HEK293 (cell line): ENCODE measurements around the gene TBL1X.

ENCODE experiments used
- CTCF ChIA-PET: fragments of 350-600 bp; formaldehyde crosslinking; extraction: SDS; loops from one replicate; lab custom pipeline; 2021; ENCODE audit warnings: antibody characterized with exemption; lab: Yijun Ruan, JAX
- POLR2A ChIA-PET: fragments of 300-600 bp; formaldehyde crosslinking; extraction: SDS; loops from one replicate; lab custom pipeline; 2020; ENCODE audit warnings: antibody characterized with exemption, inconsistent platforms; lab: Yijun Ruan, JAX
- H3K27ac ChIP-seq: fragments of 200-500 bp; sonication (Bioruptor generic); 2 replicates; pipeline ENCODE4 v1.5.1; 2014; ENCODE audit warnings: low read depth, low read length, control low read depth, inconsistent platforms; ENCODE audit errors: extremely low read depth
- H3K36me3 ChIP-seq, 2 experiments: fragments of 200-500 bp in 1 of 2; sonication (Bioruptor generic) in 1 of 2; 1 replicate in 1 of 2; 2 replicates in 1 of 2; pipeline ENCODE4 v1.5.1; 2014 to 2017; ENCODE audit warnings: inconsistent platforms in 2 of 2, low read length in 2 of 2; ENCODE audit not compliant: control insufficient read depth in 2 of 2, insufficient read depth in 1 of 2
- H3K4me1 ChIP-seq: fragments of 200-500 bp; sonication (Bioruptor generic); 2 replicates; pipeline ENCODE4 v1.5.1; 2014; ENCODE audit warnings: mild to moderate bottlenecking, low read length, inconsistent platforms; ENCODE audit not compliant: control insufficient read depth, insufficient read depth
- H3K4me3 ChIP-seq: 2 replicates; pipeline ENCODE4 v1.5.1; 2011; ENCODE audit warnings: low read depth, mild to moderate bottlenecking, control low read depth, low read length, moderate library complexity
- H3K9me3 ChIP-seq: fragments of 200-500 bp; sonication (Bioruptor generic); 2 replicates; pipeline ENCODE4 v1.5.1; 2014; ENCODE audit warnings: low read depth, low read length, inconsistent platforms; ENCODE audit not compliant: control insufficient read depth, insufficient read depth
- AEBP2 ChIP-seq: fragments of 450-650 bp; formaldehyde crosslinking; IDR thresholded peaks from 2 replicates; pipeline ENCODE4 v1.5.1; 2016; ENCODE audit warnings: missing biosample characterization, missing genetic modification characterization, borderline replicate concordance
- INSM2 ChIP-seq: fragments of 450-650 bp; formaldehyde crosslinking; IDR thresholded peaks from 2 replicates; pipeline ENCODE4 v1.5.1; 2016; ENCODE audit warnings: missing biosample characterization, missing genetic modification characterization
- RBAK ChIP-seq: fragments of 450-650 bp; formaldehyde crosslinking; IDR thresholded peaks from 2 replicates; pipeline ENCODE4 v1.5.1; 2016; ENCODE audit warnings: missing biosample characterization, missing genetic modification characterization
- SP3 ChIP-seq: fragments of 450-650 bp; formaldehyde crosslinking; IDR thresholded peaks from 2 replicates; pipeline ENCODE4 v1.5.1; 2016; ENCODE audit warnings: missing biosample characterization, missing genetic modification characterization
- WT1 ChIP-seq: fragments of 450-650 bp; formaldehyde crosslinking; IDR thresholded peaks from 2 replicates; pipeline ENCODE4 v1.5.1; 2016; ENCODE audit warnings: missing biosample characterization, missing genetic modification characterization
- ZBTB8A ChIP-seq: fragments of 450-650 bp; formaldehyde crosslinking; IDR thresholded peaks from 2 replicates; pipeline ENCODE4 v1.5.1; 2016; ENCODE audit warnings: missing biosample characterization, missing genetic modification characterization
- ZNF114 ChIP-seq: fragments of 450-650 bp; formaldehyde crosslinking; IDR thresholded peaks from 2 replicates; pipeline ENCODE4 v1.5.0; 2017; ENCODE audit warnings: missing biosample characterization, missing genetic modification characterization
- ZNF19 ChIP-seq: fragments of 450-650 bp; formaldehyde crosslinking; IDR thresholded peaks from 2 replicates; pipeline ENCODE4; 2016; ENCODE audit warnings: missing biosample characterization, missing genetic modification characterization, low read depth
- ZNF23 ChIP-seq: fragments of 450-650 bp; formaldehyde crosslinking; IDR thresholded peaks from 2 replicates; pipeline ENCODE4 v1.5.1; 2016; ENCODE audit warnings: missing biosample characterization, missing genetic modification characterization, borderline replicate concordance
- ZNF311 ChIP-seq: fragments of 450-650 bp; formaldehyde crosslinking; IDR thresholded peaks from 2 replicates; pipeline ENCODE4 v1.5.1; 2017; ENCODE audit warnings: missing biosample characterization, missing genetic modification characterization, borderline replicate concordance
- ZNF324 ChIP-seq: fragments of 450-650 bp; formaldehyde crosslinking; IDR thresholded peaks from 2 replicates; pipeline ENCODE4 v1.5.1; 2016; ENCODE audit warnings: missing biosample characterization, missing genetic modification characterization
- ZNF366 ChIP-seq: fragments of 450-650 bp; formaldehyde crosslinking; conservative IDR thresholded peaks from 2 replicates; pipeline ENCODE4 v1.5.1; 2016; ENCODE audit warnings: missing biosample characterization, missing genetic modification characterization
- ZNF394 ChIP-seq: fragments of 450-650 bp; formaldehyde crosslinking; IDR thresholded peaks from 2 replicates; pipeline ENCODE4 v1.5.1; 2016; ENCODE audit warnings: missing biosample characterization, missing genetic modification characterization, mild to moderate bottlenecking, moderate library complexity, borderline replicate concordance
- ZNF404 ChIP-seq: fragments of 450-650 bp; formaldehyde crosslinking; IDR thresholded peaks from 2 replicates; pipeline ENCODE4 v1.5.1; 2017; ENCODE audit warnings: missing biosample characterization, missing genetic modification characterization
- ZNF423 ChIP-seq: fragments of 450-650 bp; formaldehyde crosslinking; IDR thresholded peaks from 2 replicates; pipeline ENCODE4 v1.5.1; 2016; ENCODE audit warnings: missing biosample characterization, missing genetic modification characterization
- ZNF473 ChIP-seq: fragments of 450-650 bp; formaldehyde crosslinking; IDR thresholded peaks from 2 replicates; pipeline ENCODE4 v1.5.1; 2017; ENCODE audit warnings: missing biosample characterization, missing genetic modification characterization
- ZNF48 ChIP-seq: fragments of 450-650 bp; formaldehyde crosslinking; IDR thresholded peaks from 2 replicates; pipeline ENCODE4 v1.5.1; 2016; ENCODE audit warnings: missing biosample characterization, missing genetic modification characterization
- ZNF513 ChIP-seq: fragments of 450-650 bp; IDR thresholded peaks from 2 replicates; pipeline ENCODE4 v1.5.1; 2018; ENCODE audit warnings: missing biosample characterization, missing genetic modification characterization
- ZNF544 ChIP-seq: fragments of 450-650 bp; formaldehyde crosslinking; IDR thresholded peaks from 2 replicates; pipeline ENCODE4 v1.5.0; 2017; ENCODE audit warnings: missing biosample characterization, missing genetic modification characterization
- ZNF660 ChIP-seq: fragments of 450-650 bp; IDR thresholded peaks from 2 replicates; pipeline ENCODE4 v1.5.1; 2018; ENCODE audit warnings: missing biosample characterization, mild to moderate bottlenecking, missing genetic modification characterization
- ZNF768 ChIP-seq: fragments of 450-650 bp; formaldehyde crosslinking; IDR thresholded peaks from 2 replicates; pipeline ENCODE4 v1.5.1; 2018; ENCODE audit warnings: missing biosample characterization, mild to moderate bottlenecking, missing genetic modification characterization
- TF ChIP-seq, protein P1 (sequence below): fragments of 450-650 bp; formaldehyde crosslinking; IDR thresholded peaks from 2 replicates; pipeline ENCODE4 v1.5.1; 2016; ENCODE audit warnings: missing biosample characterization, missing genetic modification characterization
- TF ChIP-seq, protein P2 (sequence below): fragments of 450-650 bp; formaldehyde crosslinking; IDR thresholded peaks from 2 replicates; pipeline ENCODE4 v1.5.1; 2016; ENCODE audit warnings: missing biosample characterization, missing genetic modification characterization

Gene TBL1X

GRCh38 chrX:9627922-9628321 lies 163.1 kb downstream of the TBL1X start (continued):
- TF ChIP-seq SP3 (tag by site-specific recombination) (no peak), ZNF660 (no peak), ZNF311 (no peak), ZNF366 (no peak), ZNF394 (tag by site-specific recombination) (no peak), ZNF423 (tag by site-specific recombination) (no peak), ZNF48 (tag by site-specific recombination) (no peak)
- TF ChIP-seq, all 188 proteins: peak for 0

DNA sequence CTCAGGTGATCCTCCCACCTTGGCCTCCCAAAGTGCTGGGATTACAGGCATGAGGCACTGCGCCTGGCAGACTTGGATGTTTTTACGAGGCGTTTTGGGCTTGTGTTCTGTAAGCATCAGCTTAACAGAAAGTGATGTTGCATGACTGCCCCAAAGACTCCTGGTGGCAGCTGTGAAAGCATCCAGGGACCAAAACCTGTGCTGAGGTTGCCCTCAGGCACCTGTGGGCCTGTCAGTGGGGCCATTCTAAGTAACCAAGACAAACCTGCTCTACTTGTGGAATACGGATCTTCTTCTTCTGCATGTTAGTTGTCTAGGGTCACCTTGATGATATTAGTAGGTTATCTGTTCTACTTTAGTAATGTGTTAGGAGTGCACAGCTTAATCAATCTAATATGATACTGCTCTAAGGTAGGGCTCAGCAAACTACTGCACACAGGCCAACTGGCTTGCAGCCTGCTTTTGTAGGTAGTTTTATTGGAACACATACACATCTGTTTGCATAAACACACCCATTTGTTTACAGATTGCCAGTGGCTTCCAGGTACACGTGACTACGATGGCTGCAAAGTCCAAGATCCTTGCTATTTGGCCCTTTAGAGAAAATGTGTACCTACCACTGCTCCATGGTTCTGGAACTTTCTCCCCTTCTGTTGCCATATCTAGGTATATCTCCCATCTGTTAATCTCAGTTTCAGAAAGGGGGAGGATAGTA lies 164.1 kb downstream of the TBL1X start:
- Histone ChIP-seq H3K36me3 (no peaks in the 10 kb centered on the region), H3K4me3 (no peak overlapping the region), H3K27ac (no peak overlapping the region), H3K9me3 (no peaks in the 10 kb centered on the region), H3K4me1 (no peaks in the 10 kb centered on the region)
- ChIA-PET CTCF (no interaction called here), POLR2A (no interaction called here)
- no peak for TF ChIP-seq ZNF473
- no peak for TF ChIP-seq ZNF19 (tag by site-specific recombination)
- TF ChIP-seq ZNF404 (tag by site-specific recombination), result no peak
- TF ChIP-seq, protein P1, sequence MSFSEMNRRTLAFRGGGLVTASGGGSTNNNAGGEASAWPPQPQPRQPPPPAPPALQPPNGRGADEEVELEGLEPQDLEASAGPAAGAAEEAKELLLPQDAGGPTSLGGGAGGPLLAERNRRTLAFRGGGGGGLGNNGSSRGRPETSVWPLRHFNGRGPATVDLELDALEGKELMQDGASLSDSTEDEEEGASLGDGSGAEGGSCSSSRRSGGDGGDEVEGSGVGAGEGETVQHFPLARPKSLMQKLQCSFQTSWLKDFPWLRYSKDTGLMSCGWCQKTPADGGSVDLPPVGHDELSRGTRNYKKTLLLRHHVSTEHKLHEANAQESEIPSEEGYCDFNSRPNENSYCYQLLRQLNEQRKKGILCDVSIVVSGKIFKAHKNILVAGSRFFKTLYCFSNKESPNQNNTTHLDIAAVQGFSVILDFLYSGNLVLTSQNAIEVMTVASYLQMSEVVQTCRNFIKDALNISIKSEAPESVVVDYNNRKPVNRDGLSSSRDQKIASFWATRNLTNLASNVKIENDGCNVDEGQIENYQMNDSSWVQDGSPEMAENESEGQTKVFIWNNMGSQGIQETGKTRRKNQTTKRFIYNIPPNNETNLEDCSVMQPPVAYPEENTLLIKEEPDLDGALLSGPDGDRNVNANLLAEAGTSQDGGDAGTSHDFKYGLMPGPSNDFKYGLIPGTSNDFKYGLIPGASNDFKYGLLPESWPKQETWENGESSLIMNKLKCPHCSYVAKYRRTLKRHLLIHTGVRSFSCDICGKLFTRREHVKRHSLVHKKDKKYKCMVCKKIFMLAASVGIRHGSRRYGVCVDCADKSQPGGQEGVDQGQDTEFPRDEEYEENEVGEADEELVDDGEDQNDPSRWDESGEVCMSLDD, result no peak
- TF ChIP-seq RBAK (tag by site-specific recombination), result no peak
- no peak for TF ChIP-seq ZNF660
- TF ChIP-seq ZBTB8A (tag by site-specific recombination), result no peak
- no peak for TF ChIP-seq ZNF513 (tag by site-specific recombination)
- no peak for TF ChIP-seq ZNF23 (tag by site-specific recombination)
- no peak for TF ChIP-seq ZNF544
- no peak for TF ChIP-seq AEBP2 (tag by site-specific recombination)
- TF ChIP-seq INSM2, result no peak
- no peak for TF ChIP-seq WT1
- TF ChIP-seq ZNF324, result no peak
- no peak for TF ChIP-seq ZNF114 (tag by site-specific recombination)
- TF ChIP-seq, protein P2, sequence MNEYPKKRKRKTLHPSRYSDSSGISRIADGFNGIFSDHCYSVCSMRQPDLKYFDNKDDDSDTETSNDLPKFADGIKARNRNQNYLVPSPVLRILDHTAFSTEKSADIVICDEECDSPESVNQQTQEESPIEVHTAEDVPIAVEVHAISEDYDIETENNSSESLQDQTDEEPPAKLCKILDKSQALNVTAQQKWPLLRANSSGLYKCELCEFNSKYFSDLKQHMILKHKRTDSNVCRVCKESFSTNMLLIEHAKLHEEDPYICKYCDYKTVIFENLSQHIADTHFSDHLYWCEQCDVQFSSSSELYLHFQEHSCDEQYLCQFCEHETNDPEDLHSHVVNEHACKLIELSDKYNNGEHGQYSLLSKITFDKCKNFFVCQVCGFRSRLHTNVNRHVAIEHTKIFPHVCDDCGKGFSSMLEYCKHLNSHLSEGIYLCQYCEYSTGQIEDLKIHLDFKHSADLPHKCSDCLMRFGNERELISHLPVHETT (tag by site-specific recombination), result no peak
- TF ChIP-seq ZNF768 (tag by site-specific recombination), result no peak
